GM12873 (cell line): ENCODE results near the gene NOP56.

Source experiments
- TF ChIP-seq, protein P1 (sequence below): IDR thresholded peaks from 2 replicates; pipeline ENCODE4 v1.5.1; 2012; ENCODE audit warnings: low read depth, mild to moderate bottlenecking, moderate library complexity, low read length, control low read depth; ENCODE audit not compliant: insufficient read depth; ENCODE audit errors: missing control alignments

NOP56 gene

DNA sequence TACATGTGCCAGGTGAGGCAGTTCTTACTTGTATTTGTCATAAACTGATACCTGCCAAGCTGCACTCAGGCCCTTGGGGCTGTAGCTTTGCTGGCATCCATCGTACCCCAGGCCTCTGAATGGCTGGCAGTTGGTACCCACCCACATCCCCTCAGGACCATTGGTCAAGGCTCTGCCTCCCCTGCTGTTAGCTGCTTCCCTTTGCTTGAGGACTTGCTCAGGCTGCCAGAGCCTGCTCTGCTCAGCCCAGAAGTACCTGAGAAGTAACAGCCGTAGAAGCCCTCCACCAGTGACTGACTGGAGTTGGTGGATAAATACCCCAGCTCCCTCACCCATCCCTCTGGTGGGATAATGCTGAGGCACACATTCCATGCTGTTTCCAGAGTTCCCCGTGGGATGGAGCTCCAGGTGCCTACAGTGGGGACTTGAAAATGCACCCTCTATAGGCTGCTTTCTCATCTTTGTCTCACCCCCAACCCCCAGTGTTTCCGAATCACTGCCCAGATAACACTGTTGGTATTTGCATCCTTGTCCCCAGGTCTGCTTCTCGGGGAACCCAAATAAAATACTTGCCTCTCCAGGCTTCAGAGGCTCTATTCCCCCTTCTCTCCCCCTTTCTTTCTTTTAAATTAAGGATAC lies 47.5 kb downstream of the NOP56 start:
- TF ChIP-seq, protein P1, sequence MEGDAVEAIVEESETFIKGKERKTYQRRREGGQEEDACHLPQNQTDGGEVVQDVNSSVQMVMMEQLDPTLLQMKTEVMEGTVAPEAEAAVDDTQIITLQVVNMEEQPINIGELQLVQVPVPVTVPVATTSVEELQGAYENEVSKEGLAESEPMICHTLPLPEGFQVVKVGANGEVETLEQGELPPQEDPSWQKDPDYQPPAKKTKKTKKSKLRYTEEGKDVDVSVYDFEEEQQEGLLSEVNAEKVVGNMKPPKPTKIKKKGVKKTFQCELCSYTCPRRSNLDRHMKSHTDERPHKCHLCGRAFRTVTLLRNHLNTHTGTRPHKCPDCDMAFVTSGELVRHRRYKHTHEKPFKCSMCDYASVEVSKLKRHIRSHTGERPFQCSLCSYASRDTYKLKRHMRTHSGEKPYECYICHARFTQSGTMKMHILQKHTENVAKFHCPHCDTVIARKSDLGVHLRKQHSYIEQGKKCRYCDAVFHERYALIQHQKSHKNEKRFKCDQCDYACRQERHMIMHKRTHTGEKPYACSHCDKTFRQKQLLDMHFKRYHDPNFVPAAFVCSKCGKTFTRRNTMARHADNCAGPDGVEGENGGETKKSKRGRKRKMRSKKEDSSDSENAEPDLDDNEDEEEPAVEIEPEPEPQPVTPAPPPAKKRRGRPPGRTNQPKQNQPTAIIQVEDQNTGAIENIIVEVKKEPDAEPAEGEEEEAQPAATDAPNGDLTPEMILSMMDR = no peak

DNA sequence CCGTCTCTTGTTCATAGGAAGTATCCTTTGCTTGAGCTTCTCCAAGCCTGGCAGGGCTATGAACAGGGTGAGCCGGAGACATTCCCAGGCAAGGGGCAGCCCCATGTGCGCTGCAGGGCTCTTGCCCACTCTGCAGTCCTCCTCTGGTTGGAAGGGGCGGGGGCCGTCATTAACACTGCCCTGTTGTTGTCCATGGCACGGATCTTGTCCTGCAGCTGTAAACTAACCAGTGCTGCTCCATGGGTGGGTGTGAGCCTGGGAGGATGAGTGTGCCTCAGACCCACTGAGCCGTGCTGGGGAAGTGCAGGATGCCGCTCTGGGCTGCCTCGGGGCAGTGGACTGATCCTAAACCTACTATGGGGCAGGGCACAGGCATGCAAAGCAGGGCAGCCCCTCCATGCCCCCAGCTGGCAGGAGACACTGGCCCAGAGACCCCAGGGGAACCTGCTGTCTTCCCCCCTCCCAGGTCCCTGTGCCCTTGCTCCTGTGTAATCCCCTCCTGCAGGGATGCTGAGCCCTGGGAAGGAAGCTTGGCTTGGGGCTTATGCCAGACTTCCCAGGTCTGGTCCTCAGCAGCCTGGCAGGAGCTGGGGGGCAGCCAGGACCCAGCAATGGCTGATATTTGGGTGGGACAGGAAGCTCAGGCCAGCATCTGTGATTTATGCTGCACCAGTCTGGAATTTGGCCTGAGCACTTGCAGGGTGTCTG lies 48.6 kb downstream of the NOP56 start:
- TF ChIP-seq, protein P1 = no peak

DNA sequence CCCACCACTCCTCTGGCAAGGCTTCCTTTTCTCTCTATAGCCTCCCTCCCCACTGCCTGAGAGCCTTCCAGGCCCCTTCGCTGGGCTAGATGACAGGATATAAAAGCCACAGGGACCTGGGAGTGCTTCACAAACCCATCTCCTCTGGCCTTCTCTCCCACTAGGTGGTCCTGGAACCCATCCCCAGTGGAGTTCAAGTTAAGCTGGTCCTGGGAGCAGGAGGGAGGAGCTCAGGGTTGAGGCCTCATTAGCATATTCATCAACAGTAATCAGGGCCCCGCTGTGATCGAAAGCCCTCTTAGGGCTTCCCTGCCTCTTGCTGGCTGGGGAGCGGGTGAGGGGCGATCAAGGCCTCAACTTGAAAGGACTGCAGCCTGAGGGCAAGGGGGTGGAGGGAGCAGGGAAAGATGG lies 49.2 kb downstream of the NOP56 start:
- TF ChIP-seq, protein P1 = no peak

DNA sequence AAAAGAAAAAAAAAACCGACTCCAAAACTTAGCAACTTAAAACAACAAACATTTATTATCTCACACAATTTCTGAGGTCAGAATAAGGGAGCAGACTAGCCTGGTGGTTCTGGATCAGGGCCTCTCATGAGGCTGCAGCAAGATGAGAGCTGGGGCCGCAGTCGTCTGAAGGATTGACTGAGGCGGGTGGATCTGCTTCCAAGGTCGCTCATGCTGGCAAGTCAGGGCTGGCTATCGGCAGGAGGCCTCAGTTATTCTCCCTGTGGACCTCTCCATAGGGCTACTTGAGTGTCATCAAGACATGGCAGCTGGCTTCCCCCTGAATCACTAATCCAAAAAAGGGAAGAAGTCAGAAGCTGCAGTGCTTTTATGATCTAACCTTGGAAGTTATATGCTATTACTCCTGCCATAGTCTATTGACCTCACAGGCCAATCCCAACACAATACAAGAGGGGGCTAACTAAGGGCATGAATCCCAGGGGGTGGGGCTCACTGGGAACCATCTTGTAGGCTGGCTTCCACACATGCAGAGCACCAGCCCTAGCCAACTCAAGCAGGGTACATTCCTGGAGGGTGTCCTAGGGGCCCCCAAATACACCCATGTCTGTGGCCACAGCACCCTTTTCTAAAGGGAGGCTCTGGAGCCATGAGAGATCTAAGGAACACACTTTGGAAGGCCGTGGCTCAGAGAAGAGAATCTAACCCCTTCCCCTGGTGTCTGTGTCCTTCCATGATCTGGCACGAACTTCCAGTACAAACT lies 51.5 kb downstream of the NOP56 start:
- TF ChIP-seq, protein P1 = no peak

DNA sequence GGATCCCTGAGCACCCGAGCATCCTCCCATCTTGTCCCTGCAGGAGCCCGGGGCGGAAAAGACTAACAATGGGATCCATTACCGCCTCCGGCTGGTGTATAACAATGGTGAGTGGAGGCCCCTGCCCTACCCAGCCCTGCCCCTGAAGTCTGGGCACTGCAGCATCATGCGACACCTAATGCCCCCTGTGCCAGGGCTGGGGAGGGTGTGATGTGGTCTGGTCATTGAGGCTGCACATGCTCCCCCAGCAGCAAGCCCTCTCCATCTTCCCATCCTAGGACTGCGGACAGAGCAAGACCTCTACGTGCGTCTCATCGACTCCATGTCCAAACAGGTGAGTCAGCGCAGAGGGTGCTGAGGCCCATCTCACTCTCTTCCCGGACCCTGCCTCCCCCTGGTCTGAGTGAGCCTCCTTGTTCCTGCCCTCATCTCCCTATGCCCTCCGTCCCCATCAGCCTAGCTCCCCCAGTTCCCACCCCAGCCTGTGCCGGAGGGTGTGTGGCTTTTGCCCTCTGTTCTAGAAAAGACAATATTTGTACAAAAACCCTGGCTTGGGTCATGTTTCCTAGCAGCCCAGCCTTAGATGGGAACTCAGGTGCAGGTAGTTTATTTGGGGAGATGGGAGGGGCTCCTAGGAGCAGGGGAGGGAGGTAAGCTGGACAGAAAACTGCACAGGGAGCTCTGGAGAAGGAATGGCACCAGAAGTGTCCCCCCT lies 53.7 kb downstream of the NOP56 start:
- TF ChIP-seq, protein P1 = no peak

DNA sequence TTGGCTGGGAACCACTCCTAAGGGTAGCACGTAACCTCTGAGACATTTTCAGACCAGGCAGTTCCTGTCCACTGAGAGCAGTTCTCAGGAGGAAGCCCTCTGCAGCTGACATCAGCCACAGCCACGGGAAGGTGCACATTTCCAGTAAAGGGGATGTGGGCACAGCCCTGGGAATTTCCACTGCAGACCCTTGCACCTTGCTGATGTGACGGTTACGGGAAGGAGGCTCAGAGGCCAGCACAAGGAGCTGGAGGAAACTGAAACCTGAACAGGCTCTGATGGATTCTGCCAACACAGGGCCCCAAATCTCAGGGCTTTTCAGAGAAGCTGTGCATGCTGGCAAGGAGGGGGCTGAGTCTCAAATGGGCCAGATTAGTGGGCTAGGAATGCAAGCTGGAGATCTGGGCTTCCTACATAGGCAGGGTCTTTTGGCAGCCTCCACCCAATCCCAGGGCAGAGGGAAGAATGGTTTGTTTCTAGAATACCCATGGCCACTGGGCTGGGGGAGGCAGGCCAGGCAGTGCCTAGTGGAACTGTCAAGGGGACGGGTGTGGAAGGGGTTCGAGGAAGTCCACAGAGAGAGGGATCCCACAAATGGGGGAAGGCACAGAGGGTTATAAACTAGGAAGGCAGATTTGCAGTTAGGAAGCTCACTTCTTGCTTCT lies 54.4 kb downstream of the NOP56 start:
- TF ChIP-seq, protein P1 = no peak
